ENCODE results near the gene CD226.

The CD226 gene

GRCh38 chr18:69819460-69819859 is 128.2 kb downstream of the CD226 start:
- no peak for DNase-seq (ENCODE audit: low read depth in 2 of 2, low spot score in 1 of 2)

GRCh38 chr18:69817335-69817940 is 130.2 kb downstream of the CD226 start:
- DNase-seq (ENCODE audit: low read depth in 2 of 2, low spot score in 1 of 2), result no peak

- no peak for DNase-seq (ENCODE audit: low read depth in 2 of 2, low spot score in 1 of 2)
Observed at GRCh38 chr18:69814861-69815385, 132.8 kb downstream of the CD226 start.

DNA sequence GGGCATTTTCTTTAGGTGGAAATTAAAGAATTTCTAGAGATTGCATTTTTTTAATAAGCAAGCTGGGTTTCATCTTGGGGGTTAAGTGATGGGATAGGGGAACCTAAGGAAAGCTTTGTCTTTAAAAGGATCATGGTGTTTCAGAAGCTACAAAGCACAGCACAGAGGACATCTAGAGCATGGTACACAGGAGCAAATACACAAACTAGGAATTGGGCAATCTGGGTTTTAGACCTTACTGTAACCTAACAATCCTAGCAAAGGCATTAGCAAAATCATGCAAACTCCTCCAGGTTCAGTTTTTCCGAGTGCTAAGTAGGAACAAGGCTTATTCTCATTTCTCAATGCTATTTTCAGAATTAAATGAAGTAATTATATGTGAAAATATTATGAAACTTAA is 134.1 kb downstream of the CD226 start:
- no peak for DNase-seq (ENCODE audit: low read depth in 2 of 2, low spot score in 1 of 2)

DNA sequence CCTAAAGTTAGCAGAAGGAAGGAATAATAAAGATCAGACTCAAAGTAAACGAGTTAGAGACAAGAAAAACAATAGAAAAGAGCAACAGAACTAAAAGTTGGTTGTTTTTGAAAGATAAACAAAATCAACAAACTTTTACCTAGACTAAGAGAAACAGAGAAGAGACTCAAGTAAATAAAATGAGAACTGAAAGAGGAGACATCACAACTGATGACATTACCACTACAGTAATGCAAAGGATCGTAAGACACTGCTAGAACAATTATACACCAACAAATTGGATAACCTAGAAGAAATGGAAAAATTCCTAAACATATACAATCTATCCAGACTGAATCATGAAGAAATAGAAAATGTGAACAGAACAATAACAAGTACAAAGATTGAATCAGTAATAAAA is 139.3 kb downstream of the CD226 start:
- no peak for DNase-seq (ENCODE audit: low read depth in 2 of 2, low spot score in 1 of 2)

DNA sequence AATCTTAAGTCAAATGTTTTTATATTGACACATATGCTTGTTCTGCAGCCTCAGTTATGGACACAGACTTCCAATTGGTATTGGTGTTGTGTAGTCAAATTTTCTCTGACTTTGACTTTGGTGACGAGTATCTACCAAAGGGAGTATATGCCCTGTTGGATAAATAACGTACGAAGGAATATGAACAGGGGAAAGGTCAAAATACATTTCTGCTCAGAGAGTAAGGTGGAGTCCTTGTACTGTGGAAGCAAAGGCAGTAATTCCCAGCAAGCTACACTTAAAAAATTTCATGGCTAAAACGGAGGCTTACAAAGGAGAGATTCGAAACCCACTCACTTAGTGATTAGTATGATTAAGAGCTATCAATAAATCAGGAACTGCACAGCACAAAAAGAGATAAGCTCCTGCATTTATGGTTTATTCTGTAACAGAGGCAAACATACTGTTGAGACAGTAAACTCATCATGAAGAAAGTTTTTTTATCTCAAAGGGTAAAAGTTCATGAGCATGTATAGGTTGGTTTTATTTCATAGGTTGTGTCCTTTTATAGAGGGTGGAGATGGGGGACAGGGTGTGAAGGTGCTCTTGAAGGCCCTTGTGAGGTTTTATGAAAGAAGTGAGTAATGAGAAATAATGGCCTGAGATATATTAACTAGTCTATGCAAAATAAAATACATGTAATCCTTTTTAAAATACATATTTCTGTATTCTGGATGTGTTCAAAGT is 142.7 kb downstream of the CD226 start:
- DNase-seq (ENCODE audit: low read depth in 2 of 2, low spot score in 1 of 2), result no peak

Measured in stimulated activated CD8-positive, alpha-beta memory T cell treated with anti-CD3 and anti-CD28 coated beads, Interleukin-4, amount 100 ng/mL, for 1 hour (primary cell).